WTC11 (cell line): ENCODE data around the gene TREML2. TPM values are rescaled to one million over a fixed set of nuclear protein-coding genes. Genes with fewer than 3 reads are reported as not detected.

Experiments used
- ATAC-seq: fragments of 200-7000 bp; cut with Tn5 transposase; 2 replicates; pipeline ENCODE4 v1.10.0; 2021; ENCODE audit warnings: mild to moderate bottlenecking, moderate library complexity
- CTCF ChIA-PET: fragments of 300-600 bp; sonication (Branson Sonifier 250); formaldehyde crosslinking; loops from one replicate; lab custom pipeline; 2021; ENCODE audit warnings: antibody characterized with exemption; lab: Charles Lee
- POLR2A ChIA-PET: fragments of 350-600 bp; sonication (Branson Sonifier 250); formaldehyde crosslinking; loops from one replicate; lab custom pipeline; 2021; ENCODE audit warnings: antibody characterized with exemption; lab: Charles Lee
- DNase-seq: peaks from one replicate; pipeline ENCODE4 v3.0.0; 2021; ENCODE audit warnings: low spot score
- H3K27ac Mint-ChIP-seq: 2 replicates; pipeline ENCODE4 v1.8.0; 2021; ENCODE audit warnings: mixed read lengths
- H3K27me3 Mint-ChIP-seq: 2 replicates; pipeline ENCODE4 v1.8.0; 2021; ENCODE audit warnings: low read depth, mild to moderate bottlenecking, moderate library complexity, mixed read lengths
- H3K36me3 Mint-ChIP-seq: 2 replicates; pipeline ENCODE4 v1.8.0; 2021; ENCODE audit warnings: mixed read lengths
- H3K4me1 Mint-ChIP-seq: 2 replicates; pipeline ENCODE4 v1.8.0; 2022; ENCODE audit warnings: mixed read lengths
- H3K4me3 Mint-ChIP-seq: 2 replicates; pipeline ENCODE4 v1.8.0; 2021; ENCODE audit warnings: mild to moderate bottlenecking, moderate library complexity, mixed read lengths
- H3K9me3 Mint-ChIP-seq: 2 replicates; pipeline ENCODE4 v1.8.0; 2021; ENCODE audit warnings: mixed read lengths
- AR ChIP-seq: fragments of 250-450 bp; sonication (Bioruptor Pico); IDR thresholded peaks from 2 replicates; pipeline ENCODE4 v1.9.0; 2021; ENCODE audit warnings: mild to moderate bottlenecking
- CREM ChIP-seq: sonication (generic); formaldehyde crosslinking; IDR thresholded peaks from 2 replicates; pipeline ENCODE4 v1.8.1; 2022; ENCODE audit warnings: mild to moderate bottlenecking, missing genetic modification reagents, moderate library complexity
- E2F1 ChIP-seq: sonication (generic); formaldehyde crosslinking; IDR thresholded peaks from 2 replicates; pipeline ENCODE4 v1.8.0; 2022; ENCODE audit warnings: mild to moderate bottlenecking, missing genetic modification reagents
- E2F4 ChIP-seq: sonication (generic); formaldehyde crosslinking; IDR thresholded peaks from 2 replicates; pipeline ENCODE4 v1.8.1; 2022; ENCODE audit warnings: low read depth, mild to moderate bottlenecking, moderate library complexity, missing genetic modification reagents, borderline replicate concordance
- ERG ChIP-seq: fragments of 250-450 bp; sonication (Bioruptor Pico); IDR thresholded peaks from 2 replicates; pipeline ENCODE4 v1.8.0; 2021; ENCODE audit warnings: mild to moderate bottlenecking
- FOXJ3 ChIP-seq: sonication (generic); formaldehyde crosslinking; IDR thresholded peaks from 2 replicates; pipeline ENCODE4 v1.9.0; 2021; ENCODE audit warnings: missing genetic modification reagents, mild to moderate bottlenecking, borderline replicate concordance
- FOXP4 ChIP-seq: sonication (generic); formaldehyde crosslinking; IDR thresholded peaks from 2 replicates; pipeline ENCODE4 v1.8.0; 2022; ENCODE audit warnings: mild to moderate bottlenecking, missing genetic modification reagents
- IRF1 ChIP-seq: sonication (generic); formaldehyde crosslinking; IDR thresholded peaks from 2 replicates; pipeline ENCODE4 v1.8.0; 2023; ENCODE audit warnings: missing genetic modification reagents
- IRF2 ChIP-seq: sonication (generic); formaldehyde crosslinking; IDR thresholded peaks from 2 replicates; pipeline ENCODE4 v1.8.0; 2022; ENCODE audit warnings: low read depth, missing genetic modification reagents, borderline replicate concordance
- RELA ChIP-seq: sonication (generic); formaldehyde crosslinking; IDR thresholded peaks from 2 replicates; pipeline ENCODE4 v1.8.1; 2022; ENCODE audit warnings: missing genetic modification reagents, mild to moderate bottlenecking, borderline replicate concordance
- ZBTB21 ChIP-seq: sonication (generic); formaldehyde crosslinking; IDR thresholded peaks from 2 replicates; pipeline ENCODE4 v1.8.1; 2023; ENCODE audit warnings: mild to moderate bottlenecking, missing genetic modification reagents, borderline replicate concordance
- ZNF423 ChIP-seq: fragments of 250-450 bp; sonication (Bioruptor Pico); IDR thresholded peaks from 2 replicates; pipeline ENCODE4 v2.1.2; 2022; ENCODE audit warnings: mild to moderate bottlenecking, moderate library complexity
- ZNF512 ChIP-seq: sonication (generic); formaldehyde crosslinking; IDR thresholded peaks from 2 replicates; pipeline ENCODE4 v1.8.1; 2022; ENCODE audit warnings: missing genetic modification reagents, borderline replicate concordance
- total RNA-seq: library from RNA; stranded (reverse); gene quantifications from 3 replicates; pipeline ENCODE4 v1.2.3, GENCODE V29; 2021

TREML2 gene
- total RNA-seq, 1 experiment from 2014 or later: 0.15 TPM

- peaks cover 9% of the 10 kb centered on the region; the same call in 1 of the 2 replicates for H3K4me1 Mint-ChIP-seq
- no peak overlapping the region for H3K27ac Mint-ChIP-seq
- no peaks in the 10 kb centered on the region for H3K27me3 Mint-ChIP-seq
- ATAC-seq (no peak), DNase-seq (no peak)
- peaks cover 10% of the 10 kb centered on the region for H3K36me3 Mint-ChIP-seq
- POLR2A ChIA-PET: no interaction called here
- no peak for TF ChIP-seq ERG (CRISPR knock-in tag)
- no peak for TF ChIP-seq ZBTB21 (CRISPR knock-in tag)
- no peak for TF ChIP-seq IRF2
- no peak for TF ChIP-seq ZNF512
- TF ChIP-seq FOXP4 (CRISPR knock-in tag): no peak
- TF ChIP-seq ZNF423: no peak
- TF ChIP-seq AR (CRISPR knock-in tag): no peak
- no peak for TF ChIP-seq E2F4 (CRISPR knock-in tag)
- no peak for TF ChIP-seq FOXJ3 (CRISPR knock-in tag)
- TF ChIP-seq CREM (CRISPR knock-in tag): no peak
- TF ChIP-seq RELA (CRISPR knock-in tag): no peak
- no peak for TF ChIP-seq IRF1
- no peak for TF ChIP-seq E2F1
- H3K9me3 Mint-ChIP-seq: peaks cover 11% of the 10 kb centered on the region
- CTCF ChIA-PET: no interaction called here
- H3K4me3 Mint-ChIP-seq: no peak overlapping the region
Observed at GRCh38 chr6:41184761-41185160, 16.2 kb downstream of the TREML2 start.
